CD4-positive, alpha-beta T cell (primary cell): ENCODE measurements around the gene TECRL. TPM values are rescaled to one million over a fixed set of nuclear protein-coding genes. Genes with fewer than 3 reads are reported as not detected.

Experiments used
- ATAC-seq: fragments of 200-7000 bp; cut with Tn5 transposase; one replicate; pipeline ENCODE4 v1.10.0; 2022; ENCODE audit warnings: mild to moderate bottlenecking; ENCODE audit not compliant: poor library complexity
- CTCF ChIA-PET: fragments of 350-600 bp; sonication (Branson Sonifier 250); formaldehyde crosslinking; loops from one replicate; lab custom pipeline; 2021; ENCODE audit warnings: antibody characterized with exemption, inconsistent platforms; lab: Charles Lee
- POLR2A ChIA-PET: fragments of 350-600 bp; sonication (Branson Sonifier 250); formaldehyde crosslinking; loops from one replicate; lab custom pipeline; 2021; ENCODE audit warnings: antibody characterized with exemption, inconsistent platforms; lab: Charles Lee
- DNase-seq, 14 experiments: peaks; one replicate each; pipeline ENCODE4 v3.0.0-alpha.2; 2013 to 2020; ENCODE audit warnings: mixed read lengths in 2 of 14
- H3K27ac ChIP-seq, 2 donors: one replicate each; pipeline versions ENCODE4 v1.5.1 to v1.7.0; 2013; ENCODE audit warnings: low read length in 2 of 2, low read depth in 1 of 2, mild to moderate bottlenecking in 1 of 2
- H3K27me3 ChIP-seq, 2 experiments: 1 replicate in 1 of 2; 2 replicates in 1 of 2; pipeline versions ENCODE4 v1.6.1 to v1.7.0; 2013; ENCODE audit warnings: low read length in 2 of 2, control low read depth in 1 of 2, mild to moderate bottlenecking in 1 of 2, moderate library complexity in 1 of 2; ENCODE audit not compliant: insufficient read depth in 2 of 2, control insufficient read depth in 1 of 2
- H3K36me3 ChIP-seq: one replicate; pipeline ENCODE4 v1.6.1; 2013; ENCODE audit warnings: low read length, control low read depth; ENCODE audit not compliant: insufficient read depth
- H3K4me1 ChIP-seq: one replicate; pipeline ENCODE4 v1.6.1; 2013; ENCODE audit warnings: low read length, control low read depth; ENCODE audit not compliant: insufficient read depth
- H3K4me3 ChIP-seq: one replicate; pipeline ENCODE4 v1.5.1; 2013; ENCODE audit warnings: mild to moderate bottlenecking, low read length, moderate library complexity
- H3K9me3 ChIP-seq, 2 experiments: 1 replicate in 1 of 2; 2 replicates in 1 of 2; pipeline versions ENCODE4 v1.6.1 to v1.7.0; 2013; ENCODE audit warnings: low read length in 2 of 2, mild to moderate bottlenecking in 2 of 2, control low read depth in 1 of 2, moderate library complexity in 1 of 2; ENCODE audit not compliant: control insufficient read depth in 1 of 2, insufficient read depth in 1 of 2
- H3K27ac Mint-ChIP-seq: one replicate; pipeline ENCODE4 v1.8.0; 2020; ENCODE audit warnings: mixed read lengths
- H3K27me3 Mint-ChIP-seq: one replicate; pipeline ENCODE4 v1.8.0; 2021; ENCODE audit warnings: mixed read lengths
- H3K36me3 Mint-ChIP-seq: one replicate; pipeline ENCODE4 v1.8.0; 2021; ENCODE audit warnings: low read depth, mixed read lengths
- H3K4me1 Mint-ChIP-seq: one replicate; pipeline ENCODE4 v1.8.0; 2021; ENCODE audit warnings: low read depth, mixed read lengths
- H3K4me3 Mint-ChIP-seq: one replicate; pipeline ENCODE4 v1.8.0; 2020; ENCODE audit warnings: mild to moderate bottlenecking, mixed read lengths
- H3K9me3 Mint-ChIP-seq: one replicate; pipeline ENCODE4 v1.8.0; 2020; ENCODE audit warnings: mixed read lengths
- CTCF ChIP-seq: fragments of 200-600 bp; IDR thresholded peaks from one replicate; pipeline ENCODE4 v1.8.0; 2022; ENCODE audit warnings: antibody characterized with exemption, mild to moderate bottlenecking
- intact Hi-C, 2 experiments: fragments of 100-400 bp; cut with DNase I in 1 of 2; cut with micrococcal nuclease in 1 of 2; formaldehyde crosslinking; loops; one replicate each; pipeline versions ENCODE4 v1.15.1 to v1.9.0; 2023 to 2025; cut with DNase I, micrococcal nuclease
- total RNA-seq, 174 experiments: library from RNA in 2 of 174; stranded (reverse) in 2 of 174; gene quantifications; one replicate each; pipeline ENCODE4 v1.2.3 and lab custom pipeline; 2021 to 2026

TECRL gene
- total RNA-seq, 2 experiments from 2014 or later = not detected

DNA sequence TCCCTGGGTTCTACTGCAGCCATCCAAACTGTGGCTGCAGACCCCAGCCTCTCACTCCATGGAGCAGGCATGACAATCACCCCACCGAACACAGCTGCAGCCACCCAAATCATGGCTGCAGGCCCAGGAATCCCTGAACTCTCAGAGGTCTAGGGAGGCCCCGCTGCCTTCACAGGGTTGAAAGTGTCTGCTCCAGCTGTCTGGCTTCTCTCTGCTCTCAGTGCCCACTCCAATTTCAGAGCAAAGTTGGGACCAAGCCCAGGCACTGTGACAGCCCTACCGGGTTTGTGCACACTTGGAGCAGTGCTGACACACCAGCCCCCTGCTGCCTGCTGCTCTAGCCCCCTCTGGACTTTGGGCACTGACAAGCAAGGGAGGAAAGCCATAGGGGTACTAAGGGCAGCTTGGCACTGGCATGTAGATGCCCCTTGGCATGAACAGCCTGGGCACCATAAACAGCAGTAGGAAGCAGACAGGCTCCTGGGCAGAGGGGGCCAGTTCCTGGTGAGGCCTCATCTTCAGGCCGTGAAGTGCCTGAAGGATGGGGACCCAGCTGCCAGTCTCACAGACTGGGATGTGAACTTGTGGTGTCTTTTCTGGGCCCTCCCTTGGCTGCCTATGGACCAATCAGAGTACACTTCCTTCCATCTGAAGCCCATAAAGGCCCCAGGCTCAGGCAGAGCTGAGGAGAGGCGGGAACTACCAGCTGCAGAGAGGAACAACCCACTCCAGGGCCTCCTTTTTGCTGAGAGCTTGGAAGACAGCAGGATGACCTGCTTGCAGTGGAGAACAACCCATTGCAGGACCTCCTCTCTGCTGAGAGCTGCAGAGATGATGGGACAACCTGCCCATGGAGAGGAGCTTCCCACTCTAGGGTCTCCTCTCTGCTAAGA lies 68.8 kb downstream of the TECRL start:
- intact Hi-C loops = no loop called here
- no peaks in the 10 kb centered on the region for H3K27me3 Mint-ChIP-seq
- DNase-seq (no peak), ATAC-seq (no peak)
- ChIA-PET CTCF (no interaction called here), POLR2A (no interaction called here)
- H3K9me3 ChIP-seq = peaks cover 0 to 17% of the 10 kb centered on the region in 2 experiments
- no peak for TF ChIP-seq CTCF
- H3K27ac Mint-ChIP-seq = no peak overlapping the region
- no peaks in the 10 kb centered on the region for H3K27me3 ChIP-seq
- H3K4me1 Mint-ChIP-seq = no peaks in the 10 kb centered on the region
- H3K4me3 ChIP-seq = no peak overlapping the region
- no peaks in the 10 kb centered on the region for H3K36me3 Mint-ChIP-seq
- H3K9me3 Mint-ChIP-seq = peaks cover 5% of the 10 kb centered on the region
- no peaks in the 10 kb centered on the region for H3K36me3 ChIP-seq
- H3K4me3 Mint-ChIP-seq = no peak overlapping the region
- H3K27ac ChIP-seq = no peak overlapping the region
- H3K4me1 ChIP-seq = no peaks in the 10 kb centered on the region

DNA sequence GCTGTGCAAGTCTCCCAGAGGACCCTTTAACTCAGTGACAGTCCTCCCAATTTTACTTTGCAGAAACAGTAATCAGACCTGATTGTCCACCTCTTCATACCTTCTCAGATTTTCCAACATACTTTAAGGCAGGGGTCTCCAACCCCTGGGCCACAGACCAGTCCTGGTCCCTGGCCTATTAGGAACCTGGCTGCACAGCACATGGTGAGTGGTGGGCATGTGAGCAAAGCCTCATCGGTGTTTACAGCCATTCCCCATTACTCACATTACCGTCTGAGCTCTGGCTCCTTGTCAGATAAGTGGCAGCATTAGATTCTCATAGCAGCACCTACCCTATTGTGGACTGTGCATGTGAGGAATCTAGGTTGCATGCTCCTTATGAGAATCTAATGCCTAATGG lies 74.3 kb downstream of the TECRL start:
- H3K4me3 Mint-ChIP-seq = no peak overlapping the region
- no peaks in the 10 kb centered on the region for H3K36me3 Mint-ChIP-seq
- ATAC-seq = no peak
- intact Hi-C loops = no loop called here
- H3K36me3 ChIP-seq = no peaks in the 10 kb centered on the region
- H3K27ac Mint-ChIP-seq = no peak overlapping the region
- H3K4me1 Mint-ChIP-seq = no peaks in the 10 kb centered on the region
- ChIA-PET POLR2A (no interaction called here), CTCF (no interaction called here)
- H3K27me3 Mint-ChIP-seq = no peaks in the 10 kb centered on the region
- H3K4me1 ChIP-seq = no peaks in the 10 kb centered on the region
- no peak overlapping the region for H3K27ac ChIP-seq
- H3K9me3 ChIP-seq = peaks cover 0 to 1% of the 10 kb centered on the region in 2 experiments
- H3K9me3 Mint-ChIP-seq = peaks cover 11% of the 10 kb centered on the region
- no peak overlapping the region for H3K4me3 ChIP-seq
- DNase-seq = no peak
- no peak for TF ChIP-seq CTCF
- H3K27me3 ChIP-seq = no peaks in the 10 kb centered on the region

DNA sequence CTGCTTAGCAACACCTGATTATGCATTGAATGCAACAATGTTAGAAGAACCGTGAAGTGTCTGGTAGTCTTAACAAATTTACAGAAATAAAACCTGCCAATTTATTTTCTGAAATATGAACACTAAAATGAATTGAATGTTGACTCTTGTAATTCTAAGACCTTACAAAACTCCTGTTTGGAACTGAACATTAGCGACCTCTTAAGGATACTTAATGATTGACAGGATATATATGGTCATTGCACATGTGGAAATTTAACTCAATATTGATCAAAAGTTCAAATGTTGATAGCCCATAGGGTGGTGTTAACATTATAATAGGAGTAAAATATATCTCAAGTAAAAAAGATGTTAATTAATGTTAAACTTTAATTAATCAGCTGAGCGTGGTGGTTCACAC lies 79.1 kb downstream of the TECRL start:
- POLR2A ChIA-PET = no interaction called here

More for the DNA sequence above, 79.1 kb downstream of the TECRL start:
- Mint-ChIP-seq H3K4me1 (no peaks in the 10 kb centered on the region), H3K9me3 (peaks cover 9% of the 10 kb centered on the region), H3K4me3 (no peak overlapping the region), H3K27ac (no peak overlapping the region), H3K27me3 (no peaks in the 10 kb centered on the region), H3K36me3 (no peaks in the 10 kb centered on the region)
- Histone ChIP-seq H3K36me3 (no peaks in the 10 kb centered on the region), H3K27me3 (no peaks in the 10 kb centered on the region), H3K4me1 (no peaks in the 10 kb centered on the region), H3K9me3 (no peaks in the 10 kb centered on the region), H3K27ac (no peak overlapping the region), H3K4me3 (no peak overlapping the region)
- no peak for TF ChIP-seq CTCF
- CTCF ChIA-PET = no interaction called here
- intact Hi-C loops = no loop called here
- ATAC-seq (no peak), DNase-seq (no peak)
